Endodermal cell (in vitro differentiated cells): ENCODE results near the gene RPUSD4. TPM values are rescaled to one million over a fixed set of nuclear protein-coding genes. Genes with fewer than 3 reads are reported as not detected.
"Not testable (repeated sequence)": the region's sequence is repeated elsewhere in the genome, so short reads cannot be mapped to it uniquely, and the experiment has no call there.

Experiments
- DNase-seq: peaks from one replicate; pipeline ENCODE4 v3.0.0-alpha.2; 2017
- H3K27ac ChIP-seq: 2 replicates; pipeline ENCODE4 v1.5.1; 2013; ENCODE audit warnings: mild to moderate bottlenecking, low read depth, low read length, moderate library complexity
- H3K27me3 ChIP-seq: 2 replicates; pipeline ENCODE4 v1.6.1; 2013; ENCODE audit warnings: mild to moderate bottlenecking, low read length, moderate library complexity; ENCODE audit not compliant: insufficient read depth, control insufficient read depth, poor library complexity, severe bottlenecking
- H3K36me3 ChIP-seq: 2 replicates; pipeline ENCODE4 v1.7.0; 2013; ENCODE audit warnings: mild to moderate bottlenecking, low read length, moderate library complexity; ENCODE audit not compliant: control insufficient read depth, insufficient read depth
- H3K4me1 ChIP-seq: one replicate; pipeline ENCODE4 v1.7.0; 2013; ENCODE audit warnings: low read length; ENCODE audit not compliant: control insufficient read depth, insufficient read depth
- H3K4me3 ChIP-seq: 2 replicates; pipeline ENCODE4 v1.5.1; 2013; ENCODE audit warnings: mild to moderate bottlenecking, low read length, moderate library complexity
- H3K9ac ChIP-seq: 2 replicates; pipeline ENCODE4 v1.6.1; 2013; ENCODE audit warnings: mild to moderate bottlenecking, low read length, moderate library complexity; ENCODE audit not compliant: poor library complexity, severe bottlenecking; ENCODE audit errors: extremely low read depth
- H3K9me3 ChIP-seq: 2 replicates; pipeline ENCODE4 v1.6.1; 2013; ENCODE audit warnings: mild to moderate bottlenecking, low read length, moderate library complexity; ENCODE audit not compliant: control insufficient read depth
- H3K27ac Mint-ChIP-seq: 2 replicates; pipeline ENCODE4 v1.8.0; 2020; ENCODE audit warnings: mixed read lengths
- H3K27me3 Mint-ChIP-seq: 2 replicates; pipeline ENCODE4 v1.8.0; 2021; ENCODE audit warnings: mild to moderate bottlenecking, mixed read lengths; ENCODE audit not compliant: insufficient read depth
- H3K36me3 Mint-ChIP-seq: 2 replicates; pipeline ENCODE4 v1.8.0; 2020; ENCODE audit warnings: low read depth, mixed read lengths
- H3K4me1 Mint-ChIP-seq: 2 replicates; pipeline ENCODE4 v1.8.0; 2020; ENCODE audit warnings: mixed read lengths
- H3K4me3 Mint-ChIP-seq: 2 replicates; pipeline ENCODE4 v1.8.0; 2020; ENCODE audit warnings: mild to moderate bottlenecking, moderate library complexity, mixed read lengths
- H3K9me3 Mint-ChIP-seq: 2 replicates; pipeline ENCODE4 v1.8.0; 2020; ENCODE audit warnings: mild to moderate bottlenecking, mixed read lengths
- WGBS, 2 experiments: methylation state at CpG; one replicate each; pipeline versions ENCODE4 v1.1.5 to v1.1.7; 2013; ENCODE audit warnings: missing lambda C conversion rate in 2 of 2, mixed read lengths in 1 of 2; ENCODE audit not compliant: insufficient coverage in 1 of 2, insufficient read length in 1 of 2; 5-methylcytosine and 5-hydroxymethylcytosine counted together
- total RNA-seq, 2 donors: library from RNA; stranded (reverse); fragmentation: NEBNext Ultra II Directional in 1 of 2; extraction: Animal tissue kit (Norgen Biotek cat#: 25700) in 1 of 2; gene quantifications; 2 replicates in 1 of 2; 3 replicates in 1 of 2; pipeline ENCODE4 v1.2.1, GENCODE V29; 2021
- TF ChIP-seq, protein P1 (sequence below): fragments of 200-600 bp; sonication (generic); conservative IDR thresholded peaks from 2 replicates; pipeline ENCODE4 v1.5.0; 2021; ENCODE audit warnings: antibody characterized with exemption, mild to moderate bottlenecking

The RPUSD4 gene
- total RNA-seq, 2 donors from 2014 or later = 36.8 to 37.7 TPM

DNA sequence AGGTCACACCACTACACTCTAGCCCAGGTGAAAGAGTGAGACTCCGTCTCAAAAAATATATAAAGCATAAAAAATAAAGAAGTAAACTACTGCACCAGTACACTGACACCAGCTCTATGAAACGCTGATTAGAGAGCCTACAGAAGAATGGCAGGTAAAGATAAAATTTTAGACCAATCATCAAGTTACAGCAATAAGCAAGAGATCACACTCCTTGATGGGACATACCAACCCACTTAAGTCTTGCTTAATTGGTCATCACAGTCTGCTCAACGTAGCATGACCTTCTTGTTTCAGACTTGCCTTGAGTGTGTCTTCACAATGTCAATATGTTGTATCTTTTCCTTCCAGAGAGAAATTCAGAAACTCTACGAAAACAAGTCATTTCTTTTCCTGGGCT, 44.8 kb upstream of the RPUSD4 start:
- WGBS, 2 experiments = 91 to 93% methylated on average over 3 of the region's 4 CpGs
- TF ChIP-seq, protein P1, sequence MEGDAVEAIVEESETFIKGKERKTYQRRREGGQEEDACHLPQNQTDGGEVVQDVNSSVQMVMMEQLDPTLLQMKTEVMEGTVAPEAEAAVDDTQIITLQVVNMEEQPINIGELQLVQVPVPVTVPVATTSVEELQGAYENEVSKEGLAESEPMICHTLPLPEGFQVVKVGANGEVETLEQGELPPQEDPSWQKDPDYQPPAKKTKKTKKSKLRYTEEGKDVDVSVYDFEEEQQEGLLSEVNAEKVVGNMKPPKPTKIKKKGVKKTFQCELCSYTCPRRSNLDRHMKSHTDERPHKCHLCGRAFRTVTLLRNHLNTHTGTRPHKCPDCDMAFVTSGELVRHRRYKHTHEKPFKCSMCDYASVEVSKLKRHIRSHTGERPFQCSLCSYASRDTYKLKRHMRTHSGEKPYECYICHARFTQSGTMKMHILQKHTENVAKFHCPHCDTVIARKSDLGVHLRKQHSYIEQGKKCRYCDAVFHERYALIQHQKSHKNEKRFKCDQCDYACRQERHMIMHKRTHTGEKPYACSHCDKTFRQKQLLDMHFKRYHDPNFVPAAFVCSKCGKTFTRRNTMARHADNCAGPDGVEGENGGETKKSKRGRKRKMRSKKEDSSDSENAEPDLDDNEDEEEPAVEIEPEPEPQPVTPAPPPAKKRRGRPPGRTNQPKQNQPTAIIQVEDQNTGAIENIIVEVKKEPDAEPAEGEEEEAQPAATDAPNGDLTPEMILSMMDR = no peak
- no peak overlapping the region for H3K4me3 ChIP-seq
- no peak for DNase-seq
- H3K27me3 ChIP-seq = no peaks in the 10 kb centered on the region
- no peaks in the 10 kb centered on the region for H3K4me1 Mint-ChIP-seq
- H3K27me3 Mint-ChIP-seq = no peaks in the 10 kb centered on the region
- peaks cover 60% of the 10 kb centered on the region for H3K36me3 ChIP-seq
- H3K27ac ChIP-seq = no peak overlapping the region
- H3K9me3 Mint-ChIP-seq = no peaks in the 10 kb centered on the region
- no peaks in the 10 kb centered on the region for H3K9me3 ChIP-seq
- no peak overlapping the region for H3K4me3 Mint-ChIP-seq
- no peaks in the 10 kb centered on the region for H3K4me1 ChIP-seq
- H3K36me3 Mint-ChIP-seq = peaks cover 76% of the 10 kb centered on the region
- H3K27ac Mint-ChIP-seq = no peak overlapping the region
- no peak overlapping the region for H3K9ac ChIP-seq

- H3K27ac Mint-ChIP-seq, H3K9me3 Mint-ChIP-seq, H3K27me3 Mint-ChIP-seq, H3K27ac ChIP-seq, DNase-seq, H3K9ac ChIP-seq, H3K4me1 ChIP-seq, H3K4me3 ChIP-seq, H3K4me3 Mint-ChIP-seq, H3K4me1 Mint-ChIP-seq, H3K27me3 ChIP-seq, H3K9me3 ChIP-seq: not testable (repeated sequence)
- peaks cover 62% of the 10 kb centered on the region for H3K36me3 ChIP-seq
- H3K36me3 Mint-ChIP-seq = peaks cover 76% of the 10 kb centered on the region
- 85 to 94% methylated on average over 4 to 5 of the region's 5 CpGs for WGBS, 2 experiments
Observed at GRCh38 chr11:126255507-126255906, 44.1 kb upstream of the RPUSD4 start.

GRCh38 chr11:126254819-126255218, 43.4 kb upstream of the RPUSD4 start:
- TF ChIP-seq, protein P1 = no peak
- Histone ChIP-seq H3K9me3 (no peaks in the 10 kb centered on the region), H3K9ac (no peak overlapping the region), H3K4me3 (no peak overlapping the region), H3K27me3 (no peaks in the 10 kb centered on the region), H3K4me1 (no peaks in the 10 kb centered on the region), H3K36me3 (peaks cover 59% of the 10 kb centered on the region), H3K27ac (no peak overlapping the region)
- no peaks in the 10 kb centered on the region for H3K27me3 Mint-ChIP-seq
- H3K4me1 Mint-ChIP-seq = no peaks in the 10 kb centered on the region
- H3K36me3 Mint-ChIP-seq = peaks cover 76% of the 10 kb centered on the region
- WGBS, 2 experiments = 100% methylated on average over 1 of the region's 1 CpG
- H3K4me3 Mint-ChIP-seq = no peak overlapping the region
- no peak for DNase-seq
- no peak overlapping the region for H3K27ac Mint-ChIP-seq
- H3K9me3 Mint-ChIP-seq = no peaks in the 10 kb centered on the region

- Mint-ChIP-seq H3K4me1 (no peaks in the 10 kb centered on the region), H3K36me3 (peaks cover 73% of the 10 kb centered on the region), H3K9me3 (no peaks in the 10 kb centered on the region), H3K27me3 (no peaks in the 10 kb centered on the region), H3K27ac (no peak overlapping the region), H3K4me3 (no peak overlapping the region)
- Histone ChIP-seq H3K4me3 (no peak overlapping the region), H3K9me3 (no peaks in the 10 kb centered on the region), H3K36me3 (peaks cover 63% of the 10 kb centered on the region), H3K27ac (no peak overlapping the region), H3K4me1 (no peaks in the 10 kb centered on the region), H3K27me3 (no peaks in the 10 kb centered on the region), H3K9ac (no peak overlapping the region)
- TF ChIP-seq, protein P1 = no peak
- WGBS, 2 experiments = 87 to 93% methylated on average over 2 to 4 of the region's 4 CpGs
- DNase-seq = no peak
Observed at GRCh38 chr11:126253265-126253664, 41.8 kb upstream of the RPUSD4 start.
